Measurements from ENCODE around the gene MARK4.

Gene MARK4

DNA sequence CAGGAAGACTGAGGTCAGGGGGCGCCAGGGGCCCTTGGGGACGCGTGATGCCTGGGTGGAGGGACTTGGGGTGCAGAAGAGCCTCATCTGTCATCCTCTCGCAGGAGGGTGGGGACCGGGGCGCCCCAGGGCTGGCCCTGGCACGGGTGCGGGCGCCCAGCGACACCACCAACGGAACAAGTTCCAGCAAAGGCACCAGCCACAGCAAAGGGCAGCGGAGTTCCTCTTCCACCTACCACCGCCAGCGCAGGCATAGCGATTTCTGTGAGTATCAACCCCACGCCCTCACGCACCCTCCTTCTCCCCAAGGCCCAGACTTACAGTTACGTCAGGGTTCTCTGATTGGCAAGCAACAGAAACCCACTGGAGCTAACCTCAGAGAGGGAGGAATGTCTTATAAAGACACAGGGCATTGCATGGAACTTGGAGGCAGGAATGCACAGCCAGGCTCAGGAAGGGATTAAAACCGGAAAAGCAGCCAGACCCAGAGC, 29.4 kb downstream of the MARK4 start:
- no peak overlapping the region for H3K4me3 ChIP-seq (ENCODE audit: low read depth, low read length)
- TF ChIP-seq, protein P1, sequence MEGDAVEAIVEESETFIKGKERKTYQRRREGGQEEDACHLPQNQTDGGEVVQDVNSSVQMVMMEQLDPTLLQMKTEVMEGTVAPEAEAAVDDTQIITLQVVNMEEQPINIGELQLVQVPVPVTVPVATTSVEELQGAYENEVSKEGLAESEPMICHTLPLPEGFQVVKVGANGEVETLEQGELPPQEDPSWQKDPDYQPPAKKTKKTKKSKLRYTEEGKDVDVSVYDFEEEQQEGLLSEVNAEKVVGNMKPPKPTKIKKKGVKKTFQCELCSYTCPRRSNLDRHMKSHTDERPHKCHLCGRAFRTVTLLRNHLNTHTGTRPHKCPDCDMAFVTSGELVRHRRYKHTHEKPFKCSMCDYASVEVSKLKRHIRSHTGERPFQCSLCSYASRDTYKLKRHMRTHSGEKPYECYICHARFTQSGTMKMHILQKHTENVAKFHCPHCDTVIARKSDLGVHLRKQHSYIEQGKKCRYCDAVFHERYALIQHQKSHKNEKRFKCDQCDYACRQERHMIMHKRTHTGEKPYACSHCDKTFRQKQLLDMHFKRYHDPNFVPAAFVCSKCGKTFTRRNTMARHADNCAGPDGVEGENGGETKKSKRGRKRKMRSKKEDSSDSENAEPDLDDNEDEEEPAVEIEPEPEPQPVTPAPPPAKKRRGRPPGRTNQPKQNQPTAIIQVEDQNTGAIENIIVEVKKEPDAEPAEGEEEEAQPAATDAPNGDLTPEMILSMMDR (IDR thresholded peaks at IDR 0.05; ENCODE audit: borderline replicate concordance, insufficient read depth, low read depth, low read length), result no peak

DNA sequence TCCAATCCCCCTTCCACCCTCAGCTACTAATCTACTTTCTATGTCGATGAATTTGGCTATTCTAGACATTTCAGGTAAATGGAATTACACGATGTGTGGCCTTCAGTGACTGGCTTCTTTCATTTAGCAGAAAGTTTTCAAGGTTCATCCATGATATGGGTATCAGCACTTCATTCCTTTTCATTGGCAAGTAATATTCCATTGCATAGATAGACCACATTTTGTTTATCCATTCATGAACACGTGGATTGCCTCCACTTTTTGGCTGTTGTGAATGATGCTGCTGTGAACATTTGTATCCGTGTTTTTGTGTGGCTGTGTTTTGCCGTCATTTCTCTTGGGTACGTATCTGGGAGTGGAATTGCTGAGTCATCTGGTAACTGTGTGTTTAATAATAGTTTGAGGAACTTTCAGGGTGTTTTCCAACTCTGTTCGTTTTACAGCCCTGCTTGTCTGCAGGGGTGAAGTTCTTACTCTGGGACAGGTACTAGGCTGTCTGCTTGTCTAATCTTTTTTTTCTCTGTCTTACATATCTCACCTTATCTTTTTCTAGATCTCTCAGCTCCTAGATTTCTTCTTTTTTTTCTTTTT, 32.5 kb downstream of the MARK4 start:
- H3K4me3 ChIP-seq (ENCODE audit: low read depth, low read length), result no peak overlapping the region
- TF ChIP-seq, protein P1 (IDR thresholded peaks at IDR 0.05; ENCODE audit: borderline replicate concordance, insufficient read depth, low read depth, low read length), result no peak

DNA sequence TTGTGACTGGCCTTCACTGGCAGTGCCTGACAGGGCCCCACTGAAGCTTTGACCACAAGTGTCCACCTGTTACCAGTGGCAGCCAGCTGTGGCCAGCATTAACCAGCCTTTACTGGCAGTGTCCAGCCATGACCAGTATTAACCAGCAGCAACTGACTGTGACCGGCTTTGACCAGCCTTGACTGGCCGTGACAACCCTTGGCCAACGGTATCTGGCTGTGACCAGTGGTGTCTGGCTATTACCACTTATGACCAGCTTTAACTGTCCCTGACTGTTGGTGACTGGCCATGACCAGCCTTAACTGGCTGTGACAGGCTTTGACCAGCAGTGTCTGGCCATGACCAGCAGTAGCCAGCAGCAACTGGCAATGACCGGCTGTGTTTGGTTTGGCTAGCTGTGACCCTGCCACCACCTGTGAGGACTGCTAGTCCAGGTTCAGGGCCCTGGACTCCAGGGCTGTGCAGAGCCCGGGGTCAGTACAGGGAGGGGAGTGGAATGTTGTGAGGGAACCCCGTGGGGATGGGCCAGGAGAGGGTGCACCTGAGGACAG, 39.4 kb downstream of the MARK4 start:
- TF ChIP-seq, protein P1 (IDR thresholded peaks at IDR 0.05; ENCODE audit: borderline replicate concordance, insufficient read depth, low read depth, low read length), result no peak
- H3K4me3 ChIP-seq (ENCODE audit: low read depth, low read length), result no peak overlapping the region

DNA sequence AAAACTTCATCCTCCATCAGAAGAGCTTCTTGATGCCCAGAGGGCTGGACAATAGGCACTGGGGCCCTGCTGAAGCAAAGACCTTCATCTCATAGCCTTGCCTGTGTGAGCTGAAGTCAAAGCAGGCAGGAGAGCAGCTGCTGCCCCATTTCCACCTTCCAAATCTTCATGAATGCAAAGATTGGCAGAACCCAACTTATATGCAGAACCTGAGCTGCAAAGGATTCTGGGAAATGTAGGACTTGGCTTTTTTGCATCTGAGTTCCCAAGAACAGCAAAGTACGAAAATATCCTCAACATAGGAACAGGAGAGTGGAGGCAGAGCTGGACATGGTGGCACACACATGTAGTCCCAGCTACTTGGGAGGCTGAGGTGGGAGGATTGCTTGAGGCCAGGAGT, 40.8 kb downstream of the MARK4 start:
- no peak overlapping the region for H3K4me3 ChIP-seq (ENCODE audit: low read depth, low read length)
- TF ChIP-seq, protein P1 (IDR thresholded peaks at IDR 0.05; ENCODE audit: borderline replicate concordance, insufficient read depth, low read depth, low read length), result no peak

DNA sequence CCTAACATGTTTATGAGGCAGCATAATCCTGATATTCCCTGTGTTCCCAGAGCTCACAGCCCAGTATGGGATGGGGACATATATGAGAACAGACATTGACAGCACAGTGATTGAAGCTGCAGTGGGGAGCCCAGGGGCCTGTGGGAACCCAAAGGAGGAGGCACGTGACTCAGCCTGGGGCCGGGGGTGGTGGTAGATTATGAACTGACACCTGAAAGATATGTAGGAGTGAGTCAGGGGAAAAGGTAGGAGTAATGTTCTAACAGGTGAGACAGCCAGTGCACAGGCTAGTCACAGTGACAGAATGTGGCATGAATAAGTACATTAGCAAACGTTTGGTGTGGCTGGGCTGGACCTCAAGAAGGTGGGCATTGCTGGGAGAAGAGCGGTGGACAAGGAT, 42.6 kb downstream of the MARK4 start:
- TF ChIP-seq, protein P1 (IDR thresholded peaks at IDR 0.05; ENCODE audit: borderline replicate concordance, insufficient read depth, low read depth, low read length), result no peak
- H3K4me3 ChIP-seq (ENCODE audit: low read depth, low read length), result no peak overlapping the region

DNA sequence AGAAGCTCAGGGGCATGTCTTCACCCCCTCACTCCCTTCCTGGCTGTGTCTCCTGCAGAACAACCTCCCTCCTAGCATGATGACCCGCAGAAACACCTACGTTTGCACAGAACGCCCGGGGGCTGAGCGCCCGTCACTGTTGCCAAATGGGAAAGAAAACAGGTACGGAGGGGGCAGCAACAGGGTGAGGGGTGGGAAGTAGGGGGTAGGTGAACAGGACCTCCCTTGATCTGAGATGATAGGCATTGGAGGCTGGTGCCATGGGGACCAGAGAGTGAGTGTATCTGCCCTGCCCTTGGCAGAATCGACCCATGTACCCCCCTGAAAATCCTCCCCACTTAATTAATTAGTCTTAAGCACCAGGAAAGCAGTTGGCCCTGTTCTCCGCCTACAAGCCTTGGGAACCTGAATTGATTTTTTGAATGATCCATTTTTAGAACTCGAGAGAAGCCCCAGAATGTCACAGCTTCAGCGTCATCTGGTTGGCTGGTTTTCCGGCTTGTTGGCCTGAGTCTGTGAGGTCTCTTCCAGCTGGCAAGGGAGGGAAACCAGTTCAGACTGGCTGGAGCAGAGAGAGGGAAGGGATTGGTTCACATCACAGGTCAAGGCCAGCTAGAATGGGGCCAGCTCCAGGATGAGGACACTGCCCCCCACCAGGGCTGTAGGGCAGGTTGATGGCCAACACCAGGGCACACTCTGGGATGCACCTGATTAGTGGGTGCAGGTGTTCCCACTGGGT, 43.4 kb downstream of the MARK4 start:
- TF ChIP-seq, protein P1 (IDR thresholded peaks at IDR 0.05; ENCODE audit: borderline replicate concordance, insufficient read depth, low read depth, low read length), result no peak

More for the DNA sequence above, 43.4 kb downstream of the MARK4 start:
- H3K4me3 ChIP-seq (ENCODE audit: low read depth, low read length), result no peak overlapping the region
